PC-3 (cell line): ENCODE results near the gene SMG6. TPM values are rescaled to one million over a fixed set of nuclear protein-coding genes. Genes with fewer than 3 reads are reported as not detected.
"Not testable (repeated sequence)": the region's sequence is repeated elsewhere in the genome, so short reads cannot be mapped to it uniquely, and the experiment has no call there.

Experiments
- ATAC-seq: fragments of 200-7000 bp; cut with Tn5 transposase; 2 replicates; pipeline ENCODE4 v1.9.1; 2020; ENCODE audit warnings: mild to moderate bottlenecking, moderate library complexity
- BruUV-seq: library from RNA; stranded (reverse); fragments of 400-500 nt; replicated peaks from 2 replicates; lab custom pipeline; 2021; lab: Mats Ljungman, UMichigan
- CTCF ChIA-PET: fragments of 300-600 bp; sonication (Branson Sonifier 250); formaldehyde crosslinking; loops from one replicate; lab custom pipeline; 2022; ENCODE audit warnings: antibody characterized with exemption; lab: Charles Lee
- POLR2A ChIA-PET: fragments of 300-600 bp; sonication (Branson Sonifier 250); formaldehyde crosslinking; loops from one replicate; lab custom pipeline; 2022; ENCODE audit warnings: antibody characterized with exemption; ENCODE audit not compliant: unreplicated experiment; lab: Charles Lee
- DNase-seq: peaks from one replicate; pipeline ENCODE4 v3.0.0-alpha.2; 2015
- H2AFZ ChIP-seq: fragments of 300-600 bp; sonication (generic); 2 replicates; pipeline ENCODE4 v1.6.0; 2016; ENCODE audit warnings: antibody characterized with exemption, low read length
- H3F3A ChIP-seq: fragments of 300-600 bp; sonication (generic); one replicate; pipeline ENCODE4 v1.6.0; 2017; ENCODE audit warnings: antibody characterized with exemption, low read length, control low read depth, mild to moderate bottlenecking; ENCODE audit not compliant: unreplicated experiment
- H3K27ac ChIP-seq: fragments of 300-600 bp; sonication (generic); 2 replicates; pipeline ENCODE4 v1.5.1; 2016; ENCODE audit warnings: mild to moderate bottlenecking, low read length
- H3K27me3 ChIP-seq: fragments of 300-600 bp; sonication (generic); 2 replicates; pipeline ENCODE4 v1.6.1; 2016; ENCODE audit warnings: low read length, mixed read lengths
- H3K36me3 ChIP-seq: fragments of 300-600 bp; sonication (generic); 2 replicates; pipeline ENCODE4 v1.6.1; 2016; ENCODE audit warnings: low read depth, mixed run types, low read length, mixed read lengths
- H3K4me1 ChIP-seq: fragments of 300-600 bp; sonication (generic); 2 replicates; pipeline ENCODE4 v1.5.1; 2016; ENCODE audit warnings: low read length; ENCODE audit not compliant: insufficient read depth
- H3K4me2 ChIP-seq: fragments of 300-600 bp; sonication (generic); 2 replicates; pipeline ENCODE4 v1.6.0; 2016; ENCODE audit warnings: low read length
- H3K4me3 ChIP-seq: fragments of 300-600 bp; sonication (generic); 2 replicates; pipeline ENCODE4 v1.5.1; 2016; ENCODE audit warnings: mild to moderate bottlenecking, low read length, mixed read lengths
- H3K79me2 ChIP-seq: fragments of 300-600 bp; sonication (generic); 2 replicates; pipeline ENCODE4 v1.6.1; 2017; ENCODE audit warnings: low read length, mixed read lengths
- H3K9ac ChIP-seq: fragments of 300-600 bp; sonication (generic); 2 replicates; pipeline ENCODE4 v1.6.0; 2016; ENCODE audit warnings: mild to moderate bottlenecking, low read length
- H3K9me2 ChIP-seq: fragments of 300-600 bp; sonication (generic); replicated peaks from 2 replicates; pipeline ENCODE4 v1.6.1; 2016; ENCODE audit warnings: mixed run types, low read length, mixed read lengths
- H3K9me3 ChIP-seq: fragments of 300-600 bp; sonication (generic); 2 replicates; pipeline ENCODE4 v1.6.1; 2016; ENCODE audit warnings: low read length, mixed read lengths
- H4K20me1 ChIP-seq: fragments of 300-600 bp; sonication (generic); 2 replicates; pipeline ENCODE4 v1.6.1; 2016; ENCODE audit warnings: low read length, mixed read lengths
- EZH2 ChIP-seq: fragments of 300-600 bp; sonication (generic); IDR thresholded peaks from one replicate; pipeline ENCODE4 v1.6.1; 2017; ENCODE audit warnings: antibody characterized with exemption, mild to moderate bottlenecking, low read length; ENCODE audit not compliant: unreplicated experiment
- EZH2phosphoT487 ChIP-seq: fragments of 300-600 bp; sonication (generic); IDR thresholded peaks from 2 replicates; pipeline ENCODE4 v1.6.1; 2018; ENCODE audit warnings: mild to moderate bottlenecking, antibody characterized with exemption, low read length, borderline replicate concordance
- intact Hi-C: fragments of 100-400 bp; cut with micrococcal nuclease; formaldehyde crosslinking; loops from 2 replicates; pipeline ENCODE4 v1.9.0; 2023
- total RNA-seq: library from RNA; depleted of rRNA; stranded (reverse); fragments of >200 nt; gene quantifications from 2 replicates; pipeline ENCODE4 v1.2.3, GENCODE V29; 2014
- TF ChIP-seq, protein P1 (sequence below): fragments of 300-600 bp; sonication (generic); conservative IDR thresholded peaks from 2 replicates; pipeline ENCODE4 v1.5.1; 2017; ENCODE audit warnings: antibody characterized with exemption, low read depth, mild to moderate bottlenecking, low read length

SMG6 gene
- total RNA-seq, 1 experiment from 2014 or later: 13.4 TPM

DNA sequence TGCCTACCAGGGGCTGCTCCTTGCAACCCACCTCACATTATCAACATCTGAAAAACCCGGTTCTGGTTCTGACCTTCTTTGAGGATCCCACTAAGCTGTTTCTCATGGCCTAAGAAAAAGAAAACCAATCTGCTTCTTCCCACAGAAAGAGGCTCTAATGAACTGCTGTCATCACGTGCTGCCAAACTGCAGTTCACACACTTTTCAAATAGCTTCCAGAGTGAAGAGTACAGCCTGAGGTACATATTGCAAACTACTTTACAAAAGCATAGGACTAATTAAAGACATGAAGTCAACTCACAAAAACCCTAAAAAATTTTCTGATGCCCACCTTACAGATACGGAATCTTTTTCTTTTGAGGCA, 36.7 kb downstream of the SMG6 start:
- H4K20me1 ChIP-seq: 0 out of 2 replicates have a peak, but pooled peaks cover 3% of the 10 kb centered on the region
- no peaks in the 10 kb centered on the region for H3K9me3 ChIP-seq
- CTCF ChIA-PET: no interaction called here
- BruUV-seq: no TSS peak
- no peaks in the 10 kb centered on the region for H3K9me2 ChIP-seq
- no peaks in the 10 kb centered on the region for H3K79me2 ChIP-seq
- DNase-seq: no peak
- intact Hi-C loops: no loop called here
- TF ChIP-seq, protein P1, sequence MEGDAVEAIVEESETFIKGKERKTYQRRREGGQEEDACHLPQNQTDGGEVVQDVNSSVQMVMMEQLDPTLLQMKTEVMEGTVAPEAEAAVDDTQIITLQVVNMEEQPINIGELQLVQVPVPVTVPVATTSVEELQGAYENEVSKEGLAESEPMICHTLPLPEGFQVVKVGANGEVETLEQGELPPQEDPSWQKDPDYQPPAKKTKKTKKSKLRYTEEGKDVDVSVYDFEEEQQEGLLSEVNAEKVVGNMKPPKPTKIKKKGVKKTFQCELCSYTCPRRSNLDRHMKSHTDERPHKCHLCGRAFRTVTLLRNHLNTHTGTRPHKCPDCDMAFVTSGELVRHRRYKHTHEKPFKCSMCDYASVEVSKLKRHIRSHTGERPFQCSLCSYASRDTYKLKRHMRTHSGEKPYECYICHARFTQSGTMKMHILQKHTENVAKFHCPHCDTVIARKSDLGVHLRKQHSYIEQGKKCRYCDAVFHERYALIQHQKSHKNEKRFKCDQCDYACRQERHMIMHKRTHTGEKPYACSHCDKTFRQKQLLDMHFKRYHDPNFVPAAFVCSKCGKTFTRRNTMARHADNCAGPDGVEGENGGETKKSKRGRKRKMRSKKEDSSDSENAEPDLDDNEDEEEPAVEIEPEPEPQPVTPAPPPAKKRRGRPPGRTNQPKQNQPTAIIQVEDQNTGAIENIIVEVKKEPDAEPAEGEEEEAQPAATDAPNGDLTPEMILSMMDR: no peak
- TF ChIP-seq EZH2phosphoT487 (no peak), EZH2 (no peak)
- POLR2A ChIA-PET: no interaction called here
- H3K4me1 ChIP-seq: peaks cover 9% of the 10 kb centered on the region; the same call in 1 of the 2 replicates
- no peaks in the 10 kb centered on the region for H3F3A ChIP-seq
- no peaks in the 10 kb centered on the region for H3K27me3 ChIP-seq
- H2AFZ ChIP-seq: no peak overlapping the region
- no peak overlapping the region for H3K27ac ChIP-seq
- no peak for ATAC-seq
- H3K4me3 ChIP-seq: no peak overlapping the region
- H3K4me2 ChIP-seq: no peak overlapping the region
- H3K36me3 ChIP-seq: no peaks in the 10 kb centered on the region
- no peak overlapping the region for H3K9ac ChIP-seq

DNA sequence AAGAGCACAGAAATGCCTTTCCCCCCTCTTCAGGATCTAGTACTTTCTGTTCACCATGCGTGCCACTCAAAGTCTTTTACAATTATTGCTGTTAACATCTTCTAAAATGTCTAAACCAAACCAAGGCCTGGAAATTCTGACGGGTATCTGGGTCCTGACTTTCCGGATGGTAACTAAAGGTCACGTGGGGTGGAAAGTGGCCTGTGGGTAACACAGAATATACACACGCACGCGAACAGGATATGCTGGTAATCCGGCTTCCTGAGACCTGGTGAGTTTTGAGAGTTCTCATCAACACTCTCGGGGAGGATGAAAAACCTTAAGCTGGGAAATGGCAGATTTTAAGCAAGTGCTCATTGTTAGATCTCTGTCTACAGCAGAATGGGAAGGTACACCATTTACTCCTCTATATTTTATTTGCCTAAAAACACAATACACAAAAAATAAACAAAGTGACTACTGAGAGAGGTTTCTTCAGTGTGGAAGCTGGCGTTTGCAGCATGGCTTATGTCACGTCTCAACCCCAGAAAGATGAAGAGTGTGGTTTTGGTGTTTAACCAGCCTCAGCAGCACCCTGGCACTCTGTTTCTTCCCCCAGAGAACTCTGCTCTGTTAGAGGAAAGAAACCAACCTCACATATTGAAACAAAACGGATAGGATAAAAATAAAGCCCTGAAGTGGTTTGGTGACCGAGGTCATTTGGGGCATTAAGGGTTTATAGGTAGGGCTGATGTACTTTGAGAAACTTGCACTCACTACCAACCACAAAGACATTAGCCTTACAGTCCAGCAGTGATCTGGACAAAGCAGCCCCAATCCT, 37.3 kb downstream of the SMG6 start:
- Histone ChIP-seq H3K27ac (no peak overlapping the region), H3K4me3 (no peak overlapping the region), H3K4me1 (peaks cover 9% of the 10 kb centered on the region; the same call in 1 of the 2 replicates), H3K9ac (no peak overlapping the region), H3K79me2 (no peaks in the 10 kb centered on the region), H3F3A (no peaks in the 10 kb centered on the region), H3K9me2 (no peaks in the 10 kb centered on the region), H3K27me3 (no peaks in the 10 kb centered on the region), H3K4me2 (no peak overlapping the region), H3K36me3 (no peaks in the 10 kb centered on the region), H4K20me1 (0 out of 2 replicates have a peak, but pooled peaks cover 3% of the 10 kb centered on the region), H3K9me3 (no peaks in the 10 kb centered on the region), H2AFZ (no peak overlapping the region)
- ATAC-seq: no peak
- ChIA-PET CTCF (no interaction called here), POLR2A (no interaction called here)
- no peak for TF ChIP-seq EZH2
- no TSS peak for BruUV-seq
- DNase-seq: no peak
- intact Hi-C loops: no loop called here

DNA sequence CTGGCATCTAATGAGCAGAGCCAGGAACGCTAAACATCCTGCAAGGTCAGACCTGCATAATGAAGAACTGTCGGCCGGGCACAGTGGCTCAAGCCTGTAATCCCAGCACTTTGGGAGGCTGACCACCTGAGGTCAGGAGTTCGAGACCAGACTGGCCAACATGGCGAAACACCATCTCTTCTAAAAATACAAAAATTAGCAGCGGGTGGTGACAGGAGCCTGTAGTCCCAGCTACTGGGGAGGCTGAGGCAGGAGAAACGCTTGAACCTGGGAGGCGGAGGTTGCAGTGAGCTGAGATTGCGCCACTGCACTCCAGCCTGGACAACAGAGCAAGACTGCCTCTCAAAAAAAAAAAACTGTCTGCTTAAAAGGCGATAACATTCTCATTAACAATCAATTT, 38.4 kb downstream of the SMG6 start:
- BruUV-seq, H3K79me2 ChIP-seq, H3K4me3 ChIP-seq, H3K4me2 ChIP-seq, H3F3A ChIP-seq, DNase-seq, H4K20me1 ChIP-seq, H3K9ac ChIP-seq, H3K27me3 ChIP-seq, ATAC-seq, H3K36me3 ChIP-seq, H3K9me3 ChIP-seq, H2AFZ ChIP-seq, H3K4me1 ChIP-seq, CTCF ChIA-PET, H3K9me2 ChIP-seq, intact Hi-C loops, H3K27ac ChIP-seq: not testable (repeated sequence)
- POLR2A ChIA-PET: interaction anchor here (0.6 kb wide), 1 partner anchor 18 kb away, joined by 3 read pairs; no protein-coding TSS in a partner anchor
